Peyer's patch (tissue), 4 donors: ENCODE data around the gene COL28A1.
"Not testable (repeated sequence)": the region's sequence is repeated elsewhere in the genome, so short reads cannot be mapped to it uniquely, and the experiment has no call there.

Experiments
- POLR2A ChIP-seq, 2 donors: fragments of 450-650 bp; IDR thresholded peaks; one replicate each; pipeline ENCODE4 v1.5.1; 2017; ENCODE audit warnings: antibody characterized with exemption in 2 of 2, mild to moderate bottlenecking in 2 of 2, moderate library complexity in 2 of 2
- TF ChIP-seq, protein P1 (sequence below), 6 experiments: fragments of 450-650 bp in 4 of 6; fragments of 200-600 bp in 2 of 6; sonication (generic) in 1 of 6; IDR thresholded peaks; one replicate each; pipeline ENCODE4 v1.5.1; 2017 to 2019; ENCODE audit warnings: antibody characterized with exemption in 6 of 6, mild to moderate bottlenecking in 3 of 6, moderate library complexity in 1 of 6

DNA sequence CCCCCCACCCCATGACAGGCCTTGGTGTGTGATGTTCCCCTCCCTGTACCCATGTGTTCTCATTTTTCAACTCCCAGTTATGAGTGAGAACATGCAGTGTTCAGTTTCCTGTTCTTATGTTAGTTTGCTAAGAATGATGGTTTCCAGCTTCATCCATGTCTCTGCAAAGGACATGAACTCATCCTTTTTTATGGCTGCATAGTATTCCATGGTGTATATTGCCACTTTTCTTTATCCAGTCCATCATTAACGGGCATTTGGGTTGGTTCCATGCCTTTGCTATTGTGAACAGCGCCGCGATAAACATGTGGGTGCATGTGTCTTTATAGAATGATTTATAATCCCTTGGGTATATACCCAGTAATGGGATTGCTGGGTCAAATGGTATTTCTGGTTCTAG lies 147.5 kb downstream of the COL28A1 start:
- TF ChIP-seq, protein P1, sequence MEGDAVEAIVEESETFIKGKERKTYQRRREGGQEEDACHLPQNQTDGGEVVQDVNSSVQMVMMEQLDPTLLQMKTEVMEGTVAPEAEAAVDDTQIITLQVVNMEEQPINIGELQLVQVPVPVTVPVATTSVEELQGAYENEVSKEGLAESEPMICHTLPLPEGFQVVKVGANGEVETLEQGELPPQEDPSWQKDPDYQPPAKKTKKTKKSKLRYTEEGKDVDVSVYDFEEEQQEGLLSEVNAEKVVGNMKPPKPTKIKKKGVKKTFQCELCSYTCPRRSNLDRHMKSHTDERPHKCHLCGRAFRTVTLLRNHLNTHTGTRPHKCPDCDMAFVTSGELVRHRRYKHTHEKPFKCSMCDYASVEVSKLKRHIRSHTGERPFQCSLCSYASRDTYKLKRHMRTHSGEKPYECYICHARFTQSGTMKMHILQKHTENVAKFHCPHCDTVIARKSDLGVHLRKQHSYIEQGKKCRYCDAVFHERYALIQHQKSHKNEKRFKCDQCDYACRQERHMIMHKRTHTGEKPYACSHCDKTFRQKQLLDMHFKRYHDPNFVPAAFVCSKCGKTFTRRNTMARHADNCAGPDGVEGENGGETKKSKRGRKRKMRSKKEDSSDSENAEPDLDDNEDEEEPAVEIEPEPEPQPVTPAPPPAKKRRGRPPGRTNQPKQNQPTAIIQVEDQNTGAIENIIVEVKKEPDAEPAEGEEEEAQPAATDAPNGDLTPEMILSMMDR (IDR thresholded peaks at IDR 0.05): not testable (repeated sequence)
- not testable (repeated sequence) for TF ChIP-seq POLR2A (IDR thresholded peaks at IDR 0.05)
